Ishikawa (cell line): Measurements from ENCODE around the gene ABCE1.

Experiments
- EGR1 ChIP-seq: IDR thresholded peaks from 2 replicates; pipeline ENCODE4 v1.6.1; 2012
- EP300 ChIP-seq: IDR thresholded peaks from 2 replicates; pipeline ENCODE4 v1.6.1; 2012; ENCODE audit warnings: borderline replicate concordance
- FOXM1 ChIP-seq: IDR thresholded peaks from 2 replicates; pipeline ENCODE4 v1.6.1; 2012; ENCODE audit warnings: low read depth, borderline replicate concordance
- TAF1 ChIP-seq: IDR thresholded peaks from 2 replicates; pipeline ENCODE4 v1.6.1; 2012; ENCODE audit warnings: low read depth, mild to moderate bottlenecking
- YY1 ChIP-seq: IDR thresholded peaks from 2 replicates; pipeline ENCODE4 v1.6.1; 2012; ENCODE audit warnings: low read depth
- TF ChIP-seq, protein P1 (sequence below): IDR thresholded peaks from 2 replicates; pipeline ENCODE4 v1.6.1; 2012

DNA sequence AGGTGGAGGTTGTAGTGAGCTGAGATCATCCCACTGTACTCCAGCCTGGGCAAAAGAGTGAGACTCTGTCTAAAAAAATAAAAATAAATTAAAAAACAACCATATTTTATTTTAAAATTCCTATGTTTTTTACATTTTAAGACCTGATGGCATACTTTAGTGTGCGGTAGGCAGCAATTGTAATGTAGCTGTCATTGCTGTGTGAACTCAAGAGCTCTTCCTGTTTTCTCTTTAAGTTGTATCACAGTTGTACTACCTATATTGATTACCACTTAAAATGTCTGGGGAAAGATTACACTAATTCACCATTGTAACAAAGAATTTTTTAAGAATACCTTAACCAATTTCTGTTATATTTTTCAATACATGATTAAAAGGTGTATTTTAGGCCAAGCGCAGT, 27.3 kb downstream of the ABCE1 start:
- TF ChIP-seq TAF1 (no peak), EP300 (no peak), YY1 (no peak), EGR1 (no peak), FOXM1 (no peak)
- TF ChIP-seq, protein P1, sequence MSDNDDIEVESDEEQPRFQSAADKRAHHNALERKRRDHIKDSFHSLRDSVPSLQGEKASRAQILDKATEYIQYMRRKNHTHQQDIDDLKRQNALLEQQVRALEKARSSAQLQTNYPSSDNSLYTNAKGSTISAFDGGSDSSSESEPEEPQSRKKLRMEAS, result no peak
